DMS 273 treated with DMSO at 0.1 percent for 48 hours (cell line): Measurements from ENCODE around the gene FAM174C.
"Not testable (repeated sequence)": the region's sequence is repeated elsewhere in the genome, so short reads cannot be mapped to it uniquely, and the experiment has no call there.

Experiments
- DNase-seq: peaks from one replicate; lab custom pipeline; 2025; lab: John Stamatoyannopoulos, UW

The FAM174C gene

GRCh38 chr19:1237027-1237659 lies 38.2 kb upstream of the FAM174C start:
- no peak for DNase-seq

- DNase-seq, result no peak
Observed at GRCh38 chr19:1237754-1238368, 37.5 kb upstream of the FAM174C start, which contains the start of gene CBARP. Gene CBARP (minus strand): TSS chr19:1238005. CDS start chr19:1236100, 1,905 bp downstream.

GRCh38 chr19:1238369-1239303 lies 36.7 kb upstream of the FAM174C start:
- DNase-seq, result no peak

GRCh38 chr19:1239420-1239795 lies 35.9 kb upstream of the FAM174C start:
- no peak for DNase-seq

DNA sequence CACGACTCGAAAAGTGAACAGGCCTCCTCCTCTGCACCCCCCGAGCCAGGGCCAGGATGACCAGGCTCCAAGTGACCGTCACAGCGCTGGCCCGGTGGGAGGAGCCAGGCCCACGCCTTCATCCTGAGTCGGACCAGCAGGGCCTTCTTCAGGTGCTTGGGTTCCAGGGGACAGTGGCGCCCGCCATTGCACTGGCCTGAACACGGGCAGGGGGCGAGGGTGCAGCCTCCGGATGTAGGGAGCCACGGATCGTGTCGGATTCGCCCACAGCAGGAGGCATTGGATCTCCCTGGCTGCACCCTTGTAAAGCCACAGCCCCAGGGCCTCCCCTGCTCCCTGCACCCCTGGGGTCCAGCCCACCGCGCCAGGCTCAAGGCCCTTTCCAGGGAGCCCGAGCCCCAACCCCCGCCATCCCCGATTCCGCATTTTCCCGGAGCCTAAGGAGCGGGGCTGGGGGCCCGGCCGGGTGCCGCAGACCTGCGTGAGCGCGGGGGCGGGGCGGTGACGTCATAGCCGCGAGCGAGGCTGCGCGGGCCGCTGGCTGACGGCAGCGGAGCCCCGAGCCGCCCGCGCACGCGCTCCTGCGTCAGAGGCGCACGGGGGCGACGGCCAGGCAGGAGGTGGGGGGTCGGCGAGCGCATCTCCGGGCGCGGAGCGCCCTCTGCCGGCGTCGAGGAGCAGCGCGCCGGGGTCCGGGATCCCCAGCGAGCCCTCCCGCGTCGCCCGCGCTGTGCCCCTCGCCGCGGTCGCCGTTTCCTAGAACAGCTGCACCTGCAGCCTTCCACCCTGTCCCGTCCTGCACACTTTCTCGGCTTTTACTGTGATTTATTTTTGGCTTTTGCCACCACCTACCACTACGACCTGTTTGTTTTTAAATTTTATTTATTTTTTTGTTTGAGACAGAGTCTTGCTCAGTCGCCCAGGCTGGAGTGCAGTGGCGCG lies 35.3 kb upstream of the FAM174C start:
- peak; percentile 30 for DNase-seq

- DNase-seq, result no peak
Observed at GRCh38 chr19:1240925-1241324, 34.4 kb upstream of the FAM174C start.

DNA sequence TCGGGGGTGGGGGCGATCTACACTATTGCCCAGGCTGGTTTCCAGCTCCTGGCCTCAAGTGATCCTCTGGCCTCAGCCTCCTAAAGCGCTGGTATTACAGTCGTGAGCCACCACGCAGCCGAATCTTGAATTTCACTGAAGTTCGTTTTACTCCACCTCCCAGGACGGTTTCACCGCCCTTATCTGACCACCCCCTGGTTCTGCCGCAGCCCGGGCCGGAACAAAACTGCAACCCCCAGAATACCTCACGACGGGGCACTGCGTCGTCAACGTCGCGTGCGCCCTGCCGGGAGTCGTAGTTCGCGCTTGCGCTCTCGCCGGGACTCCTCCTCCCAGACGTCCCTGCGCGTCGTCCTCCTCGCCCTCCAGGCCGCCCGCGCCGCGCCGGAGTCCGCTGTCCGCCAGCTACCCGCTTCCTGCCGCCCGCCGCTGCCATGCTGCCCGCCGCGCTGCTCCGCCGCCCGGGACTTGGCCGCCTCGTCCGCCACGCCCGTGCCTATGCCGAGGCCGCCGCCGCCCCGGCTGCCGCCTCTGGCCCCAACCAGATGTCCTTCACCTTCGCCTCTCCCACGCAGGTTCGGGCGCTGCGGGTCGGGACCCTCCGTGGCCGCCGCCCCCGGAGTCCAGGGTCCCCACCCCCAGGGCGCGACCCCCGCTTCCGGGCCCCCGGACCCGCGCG lies 33.8 kb upstream of the FAM174C start, which contains the start of gene ATP5F1D:
ATP5F1D (plus strand) TSS at position 335 of the 679 bp plus-strand sequence; CDS start at position 435, 100 bp downstream.
- DNase-seq, result peak; percentile 80

- peak; percentile 61 for DNase-seq
Observed at GRCh38 chr19:1243768-1244692, 31.3 kb upstream of the FAM174C start.

GRCh38 chr19:1244693-1245451 lies 30.5 kb upstream of the FAM174C start:
- no peak for DNase-seq

DNA sequence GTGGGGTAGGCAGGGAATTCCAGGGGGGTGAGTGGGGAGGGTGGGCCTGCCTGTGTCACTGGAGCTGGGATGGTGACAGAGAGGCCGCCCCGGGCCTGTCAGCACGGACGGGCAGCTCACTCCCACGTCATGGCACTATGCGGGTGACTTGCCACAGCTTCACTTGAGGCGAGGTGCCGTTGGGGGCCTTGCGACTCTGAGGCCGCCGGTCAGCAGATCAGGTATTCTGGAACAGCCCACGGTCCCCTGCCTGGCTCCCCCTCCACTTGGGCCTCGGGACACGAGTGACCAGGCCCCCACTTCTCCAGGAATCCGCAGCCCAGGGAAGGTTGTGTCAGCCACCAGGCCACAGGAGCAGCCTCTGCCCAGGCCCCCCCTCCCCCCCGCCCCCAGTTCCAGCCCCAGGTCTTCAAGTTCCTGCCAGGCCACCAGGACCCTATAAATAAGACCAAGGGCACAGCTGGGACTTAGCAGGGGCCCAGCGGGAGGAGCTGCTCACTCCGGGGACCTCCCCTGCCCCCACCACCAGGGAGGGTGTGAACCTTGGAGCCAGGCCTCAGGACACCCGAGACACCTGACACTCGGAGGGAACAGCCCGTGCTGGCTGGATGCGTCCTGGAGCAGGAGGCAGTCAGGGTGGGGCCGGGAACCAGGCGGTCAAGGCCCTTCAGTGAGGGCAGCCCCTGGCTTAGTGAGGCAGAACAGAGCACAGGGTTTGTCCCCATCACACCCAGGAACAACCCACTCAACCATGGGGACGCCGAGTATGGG lies 29.7 kb upstream of the FAM174C start:
- DNase-seq, result no peak

DNA sequence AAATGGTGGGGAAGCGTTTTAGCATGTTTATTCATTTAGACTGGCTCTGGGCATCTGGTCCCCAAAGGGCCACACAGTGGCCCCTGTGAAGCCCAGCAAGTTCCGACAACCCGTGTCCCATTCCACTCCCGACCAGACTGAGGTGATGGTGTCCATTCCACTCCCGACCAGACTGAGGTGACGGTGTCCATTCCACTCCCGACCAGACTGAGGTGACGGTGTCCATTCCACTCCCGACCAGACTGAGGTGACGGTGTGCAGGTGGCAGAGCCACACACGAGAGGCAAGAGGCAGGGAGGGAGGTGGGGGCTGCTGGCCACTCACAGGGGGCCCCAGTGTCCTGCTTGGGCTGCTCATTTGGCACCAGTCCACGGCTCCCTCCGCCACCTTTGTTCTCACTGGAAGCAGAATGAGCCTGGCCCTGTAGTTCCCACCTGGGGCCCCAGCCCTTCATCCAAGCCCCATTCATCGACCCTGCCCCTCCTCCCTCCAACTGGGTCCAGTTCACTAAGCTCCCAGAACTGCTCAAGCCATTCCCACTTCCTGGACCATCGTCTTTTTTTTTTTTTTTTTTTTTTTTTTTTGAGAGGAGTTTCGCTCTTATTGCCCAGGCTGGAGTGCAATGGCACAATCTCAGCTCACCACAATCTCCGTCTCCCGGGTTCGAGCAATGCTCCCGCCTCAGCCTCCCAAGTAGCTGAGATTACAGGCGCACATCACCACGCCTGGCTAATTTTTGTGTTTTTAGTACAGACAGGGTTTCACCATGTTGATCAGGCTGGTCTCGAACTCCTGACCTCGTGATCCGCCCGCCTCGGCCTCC lies 28.9 kb upstream of the FAM174C start:
- not testable (repeated sequence) for DNase-seq

DNA sequence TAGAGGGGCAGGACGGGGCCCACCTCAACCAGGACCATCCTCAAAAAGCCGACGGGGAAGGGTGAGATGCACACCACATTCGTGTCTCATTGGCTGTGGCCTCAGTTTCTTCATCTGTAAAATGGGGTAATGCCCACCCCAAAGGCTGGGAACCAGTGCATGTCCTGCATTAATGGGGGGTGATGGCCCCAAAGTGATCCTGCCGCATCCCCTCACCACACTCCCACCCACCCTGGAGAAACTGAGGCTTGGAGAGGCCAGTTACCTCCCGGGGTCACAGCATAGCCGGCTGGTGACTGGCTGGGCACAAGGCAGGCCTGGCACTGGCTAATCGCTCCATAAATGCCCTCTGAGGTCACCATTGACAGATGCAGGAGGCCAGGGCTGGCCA lies 27.6 kb upstream of the FAM174C start:
- DNase-seq, result no peak

DNA sequence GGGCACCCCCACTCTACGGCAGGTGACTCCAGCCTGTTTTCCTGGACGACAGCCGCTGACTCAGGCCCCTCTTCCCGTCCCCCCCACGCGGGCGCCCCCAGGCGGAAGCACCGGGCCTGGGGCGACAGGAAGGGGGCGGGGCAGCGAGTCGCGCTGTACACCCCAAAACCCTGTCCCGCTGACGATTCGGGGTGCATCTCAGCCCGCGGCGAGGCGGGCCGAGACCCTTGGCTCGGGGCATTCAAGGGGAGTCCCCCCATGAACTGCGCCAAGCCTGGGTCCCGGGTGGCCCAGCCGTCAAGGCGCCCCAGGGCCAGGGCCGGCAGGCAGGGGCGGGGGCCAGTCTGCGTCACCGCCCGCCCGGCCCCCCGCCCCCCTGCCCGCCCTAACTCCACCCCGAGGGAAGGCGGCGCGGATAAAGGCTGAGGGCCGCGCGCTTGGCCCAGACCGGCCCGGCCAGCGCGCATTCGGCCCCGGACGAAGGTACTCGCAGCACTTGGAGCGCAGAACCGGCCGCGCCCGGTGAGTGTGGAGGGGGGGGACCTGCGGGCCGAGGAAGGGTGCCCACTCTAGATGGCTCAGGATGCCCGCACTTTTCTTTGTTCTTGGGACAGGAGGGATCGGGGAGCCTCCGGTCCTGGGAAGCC lies 27.1 kb upstream of the FAM174C start, which contains the start of gene MIDN:
MIDN (plus strand) TSS at position 445 of the 647 bp plus-strand sequence. CDS start 1,714 bp downstream, outside the sequence.
- DNase-seq, result peak; percentile 55

- DNase-seq, result peak; percentile 55
Observed at GRCh38 chr19:1248786-1249297, 26.5 kb upstream of the FAM174C start.

- peak; percentile 73 for DNase-seq
Observed at GRCh38 chr19:1249298-1249989, 25.9 kb upstream of the FAM174C start.

DNA sequence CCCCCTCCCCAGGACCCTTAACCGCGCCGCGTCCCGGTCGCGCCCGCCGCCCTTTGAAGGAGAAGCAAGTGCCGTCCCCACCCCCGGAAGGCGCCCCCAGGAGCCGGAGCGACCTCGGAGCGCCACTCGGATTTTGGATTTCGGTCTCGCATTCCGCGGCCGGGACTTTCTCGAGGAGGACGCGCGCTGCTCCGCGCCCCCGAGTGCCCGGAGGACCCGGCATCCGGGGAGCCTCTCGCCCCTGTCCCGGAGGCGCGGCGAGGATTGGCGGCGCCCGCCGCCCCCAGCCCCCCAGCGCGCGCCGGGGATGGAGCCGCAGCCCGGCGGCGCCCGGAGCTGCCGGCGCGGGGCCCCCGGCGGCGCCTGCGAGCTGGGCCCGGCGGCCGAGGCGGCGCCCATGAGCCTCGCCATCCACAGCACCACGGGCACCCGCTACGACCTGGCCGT lies 25.3 kb upstream of the FAM174C start:
- no peak for DNase-seq
